Liver (tissue), 9 donors: Measurements from ENCODE around the gene AFDN. TPM values are rescaled to one million over a fixed set of nuclear protein-coding genes. Genes with fewer than 3 reads are reported as not detected.

Experiments
- DNase-seq: peaks from one replicate; pipeline ENCODE4 v3.0.0-alpha.2; 2017; ENCODE audit warnings: low spot score
- H3K27ac ChIP-seq, 2 donors: one replicate each; pipeline ENCODE4 v1.7.0; 2013; ENCODE audit warnings: inconsistent platforms in 2 of 2, low read length in 2 of 2, control low read depth in 1 of 2, low read depth in 1 of 2, mild to moderate bottlenecking in 1 of 2
- H3K27me3 ChIP-seq, 4 donors: one replicate each; pipeline versions ENCODE4 v1.6.1 to v1.7.0; 2013; ENCODE audit warnings: low read length in 3 of 4, inconsistent platforms in 1 of 4, mild to moderate bottlenecking in 1 of 4, moderate library complexity in 1 of 4; ENCODE audit not compliant: control insufficient read depth in 4 of 4, insufficient read depth in 4 of 4
- H3K36me3 ChIP-seq, 4 donors: one replicate each; pipeline versions ENCODE4 v1.6.1 to v1.7.0; 2013; ENCODE audit warnings: low read length in 3 of 4, mild to moderate bottlenecking in 3 of 4, low read depth in 1 of 4, moderate library complexity in 1 of 4; ENCODE audit not compliant: control insufficient read depth in 4 of 4, insufficient read depth in 3 of 4
- H3K4me1 ChIP-seq, 4 donors: one replicate each; pipeline versions ENCODE4 v1.6.1 to v1.7.0; 2013; ENCODE audit warnings: low read length in 3 of 4, mild to moderate bottlenecking in 3 of 4, moderate library complexity in 1 of 4; ENCODE audit not compliant: control insufficient read depth in 4 of 4, insufficient read depth in 4 of 4
- H3K4me3 ChIP-seq, 3 donors: one replicate each; pipeline versions ENCODE4 v1.6.1 to v1.7.0; 2013; ENCODE audit warnings: low read length in 3 of 3, control low read depth in 1 of 3, low read depth in 1 of 3, mild to moderate bottlenecking in 1 of 3
- H3K9ac ChIP-seq, 2 donors: one replicate each; pipeline ENCODE4 v1.7.0; 2013; ENCODE audit warnings: low read length in 2 of 2, mild to moderate bottlenecking in 2 of 2, moderate library complexity in 2 of 2, control low read depth in 1 of 2, low read depth in 1 of 2
- H3K9me3 ChIP-seq, 4 donors: one replicate each; pipeline versions ENCODE4 v1.6.1 to v1.7.0; 2013; ENCODE audit warnings: low read length in 3 of 4; ENCODE audit not compliant: control insufficient read depth in 4 of 4
- ATF3 ChIP-seq: IDR thresholded peaks from 2 replicates; pipeline ENCODE4 v1.6.1; 2016; ENCODE audit warnings: antibody characterized with exemption
- CTCF ChIP-seq: fragments of 150-350 bp; IDR thresholded peaks from 2 replicates; pipeline ENCODE4 v1.5.1; 2017; ENCODE audit warnings: improper control_type of control experiment, low read depth, low read length; ENCODE audit not compliant: missing input control
- EGR1 ChIP-seq, 2 donors: IDR thresholded peaks; 2 replicates each; pipeline ENCODE4 v1.6.1; 2016 to 2018; ENCODE audit warnings: antibody characterized with exemption in 2 of 2, low read depth in 2 of 2
- FOXA1 ChIP-seq: IDR thresholded peaks from 2 replicates; pipeline ENCODE4 v1.6.1; 2016; ENCODE audit warnings: antibody characterized with exemption
- FOXA2 ChIP-seq: IDR thresholded peaks from 2 replicates; pipeline ENCODE4 v1.6.1; 2016; ENCODE audit warnings: antibody characterized with exemption
- GABPA ChIP-seq, 2 donors: IDR thresholded peaks in 1 of 2; conservative IDR thresholded peaks in 1 of 2; 2 replicates each; pipeline ENCODE4 v1.6.1; 2016; ENCODE audit warnings: antibody characterized with exemption in 2 of 2, mild to moderate bottlenecking in 1 of 2, moderate library complexity in 1 of 2
- HNF4A ChIP-seq, 2 donors: conservative IDR thresholded peaks; 2 replicates each; pipeline ENCODE4 v1.6.1; 2016; ENCODE audit warnings: antibody characterized with exemption in 2 of 2, mild to moderate bottlenecking in 2 of 2
- HNF4G ChIP-seq: IDR thresholded peaks from 2 replicates; pipeline ENCODE4 v1.6.1; 2016; ENCODE audit warnings: antibody characterized with exemption
- JUND ChIP-seq, 2 donors: IDR thresholded peaks; 2 replicates each; pipeline ENCODE4 v1.6.1; 2016; ENCODE audit warnings: antibody characterized with exemption in 2 of 2
- MAX ChIP-seq: IDR thresholded peaks from 2 replicates; pipeline ENCODE4 v1.6.1; 2016; ENCODE audit warnings: antibody characterized with exemption
- NR2F2 ChIP-seq: IDR thresholded peaks from 2 replicates; pipeline ENCODE4 v1.6.1; 2016; ENCODE audit warnings: antibody characterized with exemption
- RAD21 ChIP-seq, 2 donors: IDR thresholded peaks; 2 replicates each; pipeline ENCODE4 v1.6.1; 2016; ENCODE audit warnings: antibody characterized with exemption in 2 of 2, mild to moderate bottlenecking in 2 of 2
- REST ChIP-seq: IDR thresholded peaks from 2 replicates; pipeline ENCODE4 v1.6.1; 2016; ENCODE audit warnings: antibody characterized with exemption, mild to moderate bottlenecking
- RXRA ChIP-seq, 2 donors: IDR thresholded peaks; 2 replicates each; pipeline ENCODE4 v1.6.1; 2017 to 2018; ENCODE audit warnings: antibody characterized with exemption in 2 of 2, mild to moderate bottlenecking in 1 of 2
- SP1 ChIP-seq: IDR thresholded peaks from 2 replicates; pipeline ENCODE4 v1.6.1; 2018; ENCODE audit warnings: antibody characterized with exemption, mild to moderate bottlenecking
- TAF1 ChIP-seq: conservative IDR thresholded peaks from 2 replicates; pipeline ENCODE4 v1.6.1; 2016; ENCODE audit warnings: antibody characterized with exemption, mild to moderate bottlenecking
- YY1 ChIP-seq: IDR thresholded peaks from 2 replicates; pipeline ENCODE4 v1.6.1; 2016; ENCODE audit warnings: antibody characterized with exemption, mild to moderate bottlenecking
- ZBTB33 ChIP-seq: IDR thresholded peaks from 2 replicates; pipeline ENCODE4 v1.6.1; 2016; ENCODE audit warnings: antibody characterized with exemption
- WGBS: extraction: QIAGEN DNeasy Blood & Tissue Kit; methylation state at CpG from one replicate; pipeline ENCODE4 v1.1.7; 2013; 5-methylcytosine and 5-hydroxymethylcytosine counted together
- polyA plus RNA-seq, 2 donors: library from polyadenylated mRNA; stranded (reverse) in 1 of 2; unstranded in 1 of 2; fragments of 200-250 nt in 1 of 2; fragments of >200 nt in 1 of 2; fragmentation: Nextera tagmentation in 1 of 2; extraction: Ambion mirVana in 1 of 2; gene quantifications; one replicate each; pipeline versions ENCODE4 v1.2.1 to v1.2.3, GENCODE V29; 2013 to 2015
- total RNA-seq, 2 donors: library from RNA; depleted of rRNA; stranded (reverse); fragments of >200 nt; gene quantifications; one replicate each; pipeline ENCODE4 v1.2.3, GENCODE V29; 2014
- donor health status: healthy.
- donor health status: healthy.
- donor health status: healthy.
- donor health status: healthy.
- donor health status: healthy.

The AFDN gene
- total and polyA plus RNA-seq, 4 donors: 21.3 to 145 (median 29.3) TPM

GRCh38 chr6:167787896-167788562, 38.7 kb upstream of the AFDN start:
- WGBS: 91% methylated on average over 23 of the region's 23 CpGs
- TF ChIP-seq GABPA (IDR thresholded peaks at IDR 0.05 in 1 of 2, conservative IDR thresholded peaks at IDR 0.05 in 1 of 2) (no peak), FOXA2 (no peak), HNF4A (conservative IDR thresholded peaks at IDR 0.05) (no peak), ATF3 (no peak), YY1 (no peak), FOXA1 (no peak), NR2F2 (no peak), ZBTB33 (no peak)
- peak overlapping the region in 1 of 3 donors; percentile 27 for H3K4me3 ChIP-seq

GRCh38 chr6:167788563-167788903, 38.2 kb upstream of the AFDN start:
- WGBS: 46% methylated on average over 2 of the region's 2 CpGs
- no peak overlapping the region for H3K27ac ChIP-seq

More at GRCh38 chr6:167787896-167788562, 38.7 kb upstream of the AFDN start:
- no peak for DNase-seq
- Histone ChIP-seq H3K27ac (no peak overlapping the region), H3K9me3 (no peaks in the 10 kb centered on the region), H3K36me3 (peaks cover 0 to 13% (median 3%) of the 10 kb centered on the region in 4 donors), H3K27me3 (no peaks in the 10 kb centered on the region), H3K4me1 (peaks cover 3 to 45% (median 33%) of the 10 kb centered on the region in 4 donors), H3K9ac (no peak overlapping the region)

More at GRCh38 chr6:167788563-167788903, 38.2 kb upstream of the AFDN start:
- H3K9ac ChIP-seq: peak overlapping the region in 1 of 2 donors; percentile 75
- H3K4me3 ChIP-seq: peak overlapping the region in 1 of 3 donors; percentile 27
- H3K4me1 ChIP-seq: peaks cover 3 to 46% (median 34%) of the 10 kb centered on the region in 4 donors
- no peaks in the 10 kb centered on the region for H3K27me3 ChIP-seq
- H3K9me3 ChIP-seq: no peaks in the 10 kb centered on the region
- H3K36me3 ChIP-seq: peaks cover 0 to 13% (median 3%) of the 10 kb centered on the region in 4 donors
- no peak for DNase-seq
- TF ChIP-seq HNF4A (conservative IDR thresholded peaks at IDR 0.05) (no peak), JUND (IDR thresholded peaks at IDR 0.05) (no peak), GABPA (IDR thresholded peaks at IDR 0.05 in 1 of 2, conservative IDR thresholded peaks at IDR 0.05 in 1 of 2) (no peak), RXRA (IDR thresholded peaks at IDR 0.05) (no peak), CTCF (no peak), SP1 (no peak), HNF4G (no peak), ATF3 (no peak), RAD21 (IDR thresholded peaks at IDR 0.05) (no peak), FOXA2 (no peak), YY1 (no peak), ZBTB33 (no peak), MAX (no peak), TAF1 (no peak), EGR1 (IDR thresholded peaks at IDR 0.05; ENCODE audit: low read depth in 2 of 2) (no peak), REST (no peak), NR2F2 (no peak), FOXA1 (no peak)
